ENCODE data around the gene SLC13A2. TPM values are rescaled to one million over a fixed set of nuclear protein-coding genes. Genes with fewer than 3 reads are reported as not detected.

Gene SLC13A2
- total RNA-seq, 2 experiments from 2014 or later = not detected

GRCh38 chr17:28511858-28512461 lies 38.5 kb downstream of the SLC13A2 start:
- Mint-ChIP-seq H3K27me3 (peaks cover 21% of the 10 kb centered on the region), H3K27ac (no peak overlapping the region), H3K4me3 (no peak overlapping the region), H3K9me3 (no peaks in the 10 kb centered on the region), H3K4me1 (ENCODE audit: low read depth) (no peaks in the 10 kb centered on the region), H3K36me3 (ENCODE audit: low read depth) (no peaks in the 10 kb centered on the region)
- intact Hi-C loops (cut with micrococcal nuclease) = no loop called here
- DNase-seq = no peak
- CTCF ChIA-PET = interaction anchor here (0.9 to 2.4 kb wide), 2 partner anchors 9 to 29 kb away, joined by 3 to 8 read pairs; no protein-coding TSS in a partner anchor
- POLR2A ChIA-PET = no interaction called here
- TF ChIP-seq CTCF (IDR thresholded peaks at IDR 0.05) = no peak
- no peak for ATAC-seq

DNA sequence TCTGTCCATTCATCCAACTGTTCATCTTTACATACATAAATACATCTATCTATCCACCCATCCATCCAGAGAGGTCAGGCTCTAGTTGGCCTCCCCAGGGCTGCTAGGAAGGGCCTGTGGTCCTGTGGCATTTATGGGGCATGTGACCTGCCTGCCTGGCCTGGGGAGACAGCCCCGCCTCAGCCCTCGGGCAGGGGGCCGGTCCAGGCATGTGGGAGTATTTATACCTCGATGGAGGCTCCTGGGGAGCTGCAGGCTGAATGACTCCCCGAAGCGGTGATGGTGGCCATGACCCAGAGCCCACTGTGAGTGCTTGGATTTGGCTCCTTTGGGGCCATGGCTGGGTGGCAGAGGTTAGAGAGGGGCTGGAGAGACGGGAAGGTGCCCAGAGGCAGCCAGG lies 40.0 kb downstream of the SLC13A2 start:
- Mint-ChIP-seq H3K4me3 (no peak overlapping the region), H3K27ac (no peak overlapping the region), H3K36me3 (ENCODE audit: low read depth) (no peaks in the 10 kb centered on the region), H3K27me3 (peaks cover 15% of the 10 kb centered on the region), H3K9me3 (no peaks in the 10 kb centered on the region), H3K4me1 (ENCODE audit: low read depth) (no peaks in the 10 kb centered on the region)
- intact Hi-C loops (cut with micrococcal nuclease) = no loop called here
- ATAC-seq (no peak), DNase-seq (no peak)
- ChIA-PET POLR2A (no interaction called here), CTCF (interaction anchor here (2.4 kb wide), 1 partner anchor 27 kb away, joined by 8 read pairs; no protein-coding TSS in a partner anchor)
- TF ChIP-seq CTCF (IDR thresholded peaks at IDR 0.05) = no peak

DNA sequence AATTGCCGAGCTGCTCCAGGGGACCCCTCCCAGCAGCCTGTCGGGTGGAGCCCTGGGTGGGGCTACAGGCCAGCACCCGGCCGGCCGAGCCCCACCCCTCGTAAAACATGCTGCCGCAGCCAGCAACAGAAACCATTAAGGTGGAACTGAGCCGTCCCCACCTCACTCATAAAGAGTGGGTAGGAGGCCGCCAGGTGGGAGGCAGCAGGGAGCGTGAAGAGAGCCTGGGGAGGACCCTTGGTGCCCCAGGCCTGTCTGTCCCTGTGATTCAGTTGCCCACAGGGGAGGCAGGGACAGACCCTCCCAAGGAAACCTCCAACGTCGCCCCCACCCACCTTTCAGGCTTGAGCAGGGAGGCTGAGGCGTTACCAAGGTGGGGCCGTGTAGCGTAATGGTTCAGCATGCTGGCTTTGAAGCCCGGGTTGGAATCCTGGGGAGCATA lies 41.1 kb downstream of the SLC13A2 start:
- no peak for ATAC-seq
- Mint-ChIP-seq H3K4me1 (ENCODE audit: low read depth) (no peaks in the 10 kb centered on the region), H3K27ac (no peak overlapping the region), H3K4me3 (no peak overlapping the region), H3K36me3 (ENCODE audit: low read depth) (no peaks in the 10 kb centered on the region), H3K9me3 (no peaks in the 10 kb centered on the region), H3K27me3 (peaks cover 11% of the 10 kb centered on the region)
- ChIA-PET POLR2A (no interaction called here), CTCF (no interaction called here)
- intact Hi-C loops (cut with micrococcal nuclease) = no loop called here
- DNase-seq = no peak
- TF ChIP-seq CTCF (IDR thresholded peaks at IDR 0.05) = no peak

DNA sequence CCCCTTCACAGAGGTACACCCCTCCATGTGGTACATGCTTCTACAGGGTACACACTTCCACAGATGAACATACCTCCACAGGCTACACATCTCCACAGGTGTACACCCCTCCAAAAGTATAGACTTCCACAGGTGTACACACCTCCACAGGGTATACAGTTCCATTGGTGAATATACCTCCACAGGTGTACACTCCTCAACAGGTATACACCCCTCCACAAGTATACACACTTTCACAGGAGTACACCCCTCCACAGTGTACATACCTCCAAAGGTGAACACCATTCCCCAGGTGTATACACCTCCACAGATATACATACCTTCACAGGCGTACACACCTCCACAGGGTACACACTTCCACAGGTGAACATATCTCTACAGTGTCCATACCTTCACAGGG lies 42.1 kb downstream of the SLC13A2 start:
- intact Hi-C loops (cut with micrococcal nuclease) = no loop called here
- no peak for ATAC-seq

More for the DNA sequence above, 42.1 kb downstream of the SLC13A2 start:
- Mint-ChIP-seq H3K27ac (no peak overlapping the region), H3K36me3 (ENCODE audit: low read depth) (no peaks in the 10 kb centered on the region), H3K27me3 (peaks cover 4% of the 10 kb centered on the region), H3K9me3 (no peaks in the 10 kb centered on the region), H3K4me3 (no peak overlapping the region), H3K4me1 (ENCODE audit: low read depth) (no peaks in the 10 kb centered on the region)
- POLR2A ChIA-PET = no interaction called here
- DNase-seq = no peak
- no peak for TF ChIP-seq CTCF (IDR thresholded peaks at IDR 0.05)
- CTCF ChIA-PET = no interaction called here
